Type B pancreatic cell (in vitro differentiated cells): ENCODE results near the gene FGF14. TPM values are rescaled to one million over a fixed set of nuclear protein-coding genes. Genes with fewer than 3 reads are reported as not detected.

Source experiments
- DNase-seq: peaks from one replicate; pipeline ENCODE4 v3.0.0; 2021; ENCODE audit warnings: mixed read lengths; ENCODE audit not compliant: unreplicated experiment; ENCODE audit errors: extremely low spot score
- H3K27ac Mint-ChIP-seq: 2 replicates; pipeline ENCODE4 v1.8.0; 2021; ENCODE audit warnings: mild to moderate bottlenecking, mixed read lengths
- H3K27me3 Mint-ChIP-seq: 2 replicates; pipeline ENCODE4 v1.8.0; 2021; ENCODE audit warnings: mixed read lengths
- H3K36me3 Mint-ChIP-seq: 2 replicates; pipeline ENCODE4 v1.8.0; 2021; ENCODE audit warnings: mixed read lengths
- H3K4me1 Mint-ChIP-seq: one replicate; pipeline ENCODE4 v1.8.0; 2021; ENCODE audit warnings: mixed read lengths; ENCODE audit not compliant: unreplicated experiment
- H3K4me3 Mint-ChIP-seq: 2 replicates; pipeline ENCODE4 v1.8.0; 2021; ENCODE audit warnings: mild to moderate bottlenecking, mixed read lengths
- H3K9me3 Mint-ChIP-seq: 2 replicates; pipeline ENCODE4 v1.8.0; 2021; ENCODE audit warnings: mixed read lengths
- total RNA-seq: library from RNA; stranded (reverse); gene quantifications from 2 replicates; pipeline ENCODE4 v1.2.1, GENCODE V29; 2021; ENCODE audit warnings: low replicate concordance
- TF ChIP-seq, protein P1 (sequence below): fragments of 200-600 bp; sonication (generic); conservative IDR thresholded peaks from 2 replicates; pipeline ENCODE4 v1.5.0; 2021; ENCODE audit warnings: antibody characterized with exemption, mild to moderate bottlenecking

The FGF14 gene
- total RNA-seq, 1 donor from 2014 or later = 4.2 TPM

DNA sequence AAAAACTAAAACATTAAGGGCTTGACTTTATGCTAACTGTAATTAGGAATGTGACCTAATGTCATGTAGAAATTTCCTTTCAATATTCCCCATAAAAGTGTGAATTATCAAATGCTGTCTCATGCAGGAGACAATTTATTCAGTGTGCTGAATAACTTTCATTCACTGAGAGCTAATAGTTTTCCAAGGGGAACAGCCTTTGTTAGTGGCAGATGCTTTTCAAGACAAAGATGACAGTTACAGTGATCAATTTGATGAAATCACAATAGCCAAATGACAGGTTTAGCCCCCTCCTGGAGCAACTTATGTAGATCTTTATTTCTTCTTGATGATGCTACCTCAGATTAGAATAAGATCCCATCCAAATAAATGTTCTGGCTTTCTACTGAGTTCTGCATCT, 673.8 kb downstream of the FGF14 start:
- DNase-seq = no peak
- TF ChIP-seq, protein P1, sequence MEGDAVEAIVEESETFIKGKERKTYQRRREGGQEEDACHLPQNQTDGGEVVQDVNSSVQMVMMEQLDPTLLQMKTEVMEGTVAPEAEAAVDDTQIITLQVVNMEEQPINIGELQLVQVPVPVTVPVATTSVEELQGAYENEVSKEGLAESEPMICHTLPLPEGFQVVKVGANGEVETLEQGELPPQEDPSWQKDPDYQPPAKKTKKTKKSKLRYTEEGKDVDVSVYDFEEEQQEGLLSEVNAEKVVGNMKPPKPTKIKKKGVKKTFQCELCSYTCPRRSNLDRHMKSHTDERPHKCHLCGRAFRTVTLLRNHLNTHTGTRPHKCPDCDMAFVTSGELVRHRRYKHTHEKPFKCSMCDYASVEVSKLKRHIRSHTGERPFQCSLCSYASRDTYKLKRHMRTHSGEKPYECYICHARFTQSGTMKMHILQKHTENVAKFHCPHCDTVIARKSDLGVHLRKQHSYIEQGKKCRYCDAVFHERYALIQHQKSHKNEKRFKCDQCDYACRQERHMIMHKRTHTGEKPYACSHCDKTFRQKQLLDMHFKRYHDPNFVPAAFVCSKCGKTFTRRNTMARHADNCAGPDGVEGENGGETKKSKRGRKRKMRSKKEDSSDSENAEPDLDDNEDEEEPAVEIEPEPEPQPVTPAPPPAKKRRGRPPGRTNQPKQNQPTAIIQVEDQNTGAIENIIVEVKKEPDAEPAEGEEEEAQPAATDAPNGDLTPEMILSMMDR = no peak
- H3K4me1 Mint-ChIP-seq = no peaks in the 10 kb centered on the region
- H3K9me3 Mint-ChIP-seq = no peaks in the 10 kb centered on the region
- H3K4me3 Mint-ChIP-seq = no peak overlapping the region
- H3K27me3 Mint-ChIP-seq = peaks cover 3% of the 10 kb centered on the region
- no peak overlapping the region for H3K27ac Mint-ChIP-seq
- no peaks in the 10 kb centered on the region for H3K36me3 Mint-ChIP-seq

DNA sequence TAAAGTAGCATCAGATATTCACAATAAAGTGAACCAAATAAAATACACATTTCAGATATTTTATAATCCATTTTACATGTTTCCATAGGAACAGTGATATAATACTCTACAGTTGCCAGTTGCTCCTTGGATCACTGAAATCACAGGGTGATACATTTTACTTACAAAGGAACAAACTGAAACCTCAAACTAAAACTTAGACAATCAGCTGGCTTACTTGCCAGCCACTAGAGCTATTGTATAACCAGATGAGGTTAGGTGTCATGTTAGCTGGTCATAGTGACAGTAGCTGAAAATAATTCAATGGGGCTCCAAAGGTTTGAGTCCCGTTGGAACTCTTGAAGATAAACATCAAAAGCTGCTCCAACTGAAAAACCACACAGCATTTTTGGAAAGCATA, 674.7 kb downstream of the FGF14 start:
- Mint-ChIP-seq H3K4me1 (no peaks in the 10 kb centered on the region), H3K9me3 (no peaks in the 10 kb centered on the region), H3K27ac (no peak overlapping the region), H3K36me3 (no peaks in the 10 kb centered on the region), H3K27me3 (peaks cover 3% of the 10 kb centered on the region), H3K4me3 (no peak overlapping the region)
- TF ChIP-seq, protein P1 = no peak
- DNase-seq = no peak

DNA sequence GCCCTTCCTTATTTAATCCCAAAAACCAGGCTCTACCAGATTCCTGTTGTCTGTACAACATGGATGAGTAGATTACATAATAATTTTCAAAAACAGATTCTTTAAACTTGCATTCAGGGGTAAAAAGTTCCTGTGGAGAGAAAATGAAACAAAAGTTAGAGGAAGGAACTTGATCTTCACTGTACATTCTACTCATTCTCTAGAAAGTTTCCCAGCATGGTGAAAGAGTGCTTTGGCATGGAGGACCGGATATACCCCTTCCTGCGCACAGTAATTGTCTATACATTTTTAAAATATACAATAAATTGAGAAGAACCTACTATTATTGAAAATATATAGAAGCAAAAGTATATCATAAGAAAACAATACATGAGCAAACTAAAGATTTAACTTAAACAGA, 675.2 kb downstream of the FGF14 start:
- Mint-ChIP-seq H3K4me1 (no peaks in the 10 kb centered on the region), H3K27me3 (peaks cover 3% of the 10 kb centered on the region), H3K36me3 (no peaks in the 10 kb centered on the region), H3K4me3 (no peak overlapping the region), H3K27ac (no peak overlapping the region), H3K9me3 (no peaks in the 10 kb centered on the region)
- TF ChIP-seq, protein P1 = no peak
- no peak for DNase-seq

DNA sequence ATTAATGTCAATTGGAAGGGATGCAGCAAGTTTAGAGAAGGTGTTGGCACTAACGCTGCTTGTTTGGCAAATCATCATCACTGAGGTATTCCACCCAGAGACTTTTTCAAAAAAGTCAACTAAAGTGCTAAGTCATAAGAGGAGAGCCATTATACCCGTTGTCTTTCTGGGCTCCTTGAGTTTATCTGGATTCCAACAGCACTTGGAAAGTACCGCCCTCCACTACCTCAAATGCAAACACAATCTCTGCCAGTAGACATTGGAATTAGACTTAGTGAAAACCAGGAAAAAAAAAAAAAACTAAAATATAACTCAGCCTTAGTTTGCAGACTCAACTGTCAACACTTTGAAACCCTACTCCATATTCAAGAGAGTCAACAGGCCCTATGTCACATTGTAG, 683.4 kb downstream of the FGF14 start:
- H3K36me3 Mint-ChIP-seq = no peaks in the 10 kb centered on the region
- H3K27ac Mint-ChIP-seq = no peak overlapping the region
- no peaks in the 10 kb centered on the region for H3K9me3 Mint-ChIP-seq
- no peak overlapping the region for H3K4me3 Mint-ChIP-seq
- no peak for DNase-seq
- H3K27me3 Mint-ChIP-seq = peaks cover 3% of the 10 kb centered on the region
- TF ChIP-seq, protein P1 = no peak
- H3K4me1 Mint-ChIP-seq = no peaks in the 10 kb centered on the region

DNA sequence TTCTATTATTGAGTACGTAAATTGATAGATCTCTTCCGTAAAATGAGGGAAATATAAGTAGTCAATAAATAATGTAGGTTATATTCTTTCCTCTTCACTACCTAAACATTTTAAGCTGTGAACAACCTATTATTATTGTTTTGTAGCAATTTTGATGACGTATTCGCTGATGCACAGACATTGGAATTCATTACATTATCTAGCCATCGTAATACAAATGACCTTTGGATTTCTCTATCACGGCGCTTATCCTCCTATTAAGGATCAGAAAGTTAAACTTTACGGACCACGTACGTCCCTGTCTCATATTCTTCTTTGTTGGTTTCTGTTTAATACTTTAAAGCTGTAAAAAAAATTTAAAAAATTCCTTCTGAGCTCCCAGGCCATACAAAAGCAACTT, 684.5 kb downstream of the FGF14 start:
- Mint-ChIP-seq H3K4me1 (no peaks in the 10 kb centered on the region), H3K27me3 (no peaks in the 10 kb centered on the region), H3K27ac (no peak overlapping the region), H3K36me3 (no peaks in the 10 kb centered on the region), H3K4me3 (no peak overlapping the region), H3K9me3 (no peaks in the 10 kb centered on the region)
- no peak for DNase-seq
- TF ChIP-seq, protein P1 = no peak

DNA sequence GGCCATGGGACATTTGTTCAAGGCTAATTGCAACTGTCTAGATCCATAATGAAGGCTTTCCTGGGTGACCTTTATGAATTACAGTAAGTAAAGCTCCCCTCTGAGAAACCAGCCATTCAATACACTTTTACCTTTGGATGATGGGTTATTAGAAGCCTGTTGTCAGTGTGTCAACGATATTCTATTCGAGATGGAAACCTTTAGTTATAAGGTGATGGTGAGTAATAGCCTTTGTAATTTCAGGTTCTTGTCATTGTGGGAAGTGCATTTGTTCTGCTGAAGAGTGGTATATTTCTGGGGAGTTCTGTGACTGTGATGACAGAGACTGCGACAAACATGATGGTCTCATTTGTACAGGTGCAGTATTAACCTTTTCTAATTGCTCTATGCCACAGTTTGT, 687.7 kb downstream of the FGF14 start:
- no peaks in the 10 kb centered on the region for H3K36me3 Mint-ChIP-seq
- H3K9me3 Mint-ChIP-seq = no peaks in the 10 kb centered on the region
- no peak overlapping the region for H3K27ac Mint-ChIP-seq
- H3K4me3 Mint-ChIP-seq = no peak overlapping the region
- TF ChIP-seq, protein P1 = no peak
- peaks cover 4% of the 10 kb centered on the region for H3K27me3 Mint-ChIP-seq
- DNase-seq = no peak
- H3K4me1 Mint-ChIP-seq = no peaks in the 10 kb centered on the region
